Left forelimb (tissue), 1 donor: ENCODE data around the gene CEP72.
"Not testable (repeated sequence)": the region's sequence is repeated elsewhere in the genome, so short reads cannot be mapped to it uniquely, and the experiment has no call there.

Experiments
- DNase-seq: peaks from one replicate; pipeline ENCODE4 v3.0.0-alpha.2; 2018; ENCODE audit warnings: low spot score

Gene CEP72

GRCh38 chr5:618450-618849 lies 6.3 kb downstream of the CEP72 start:
- peak; percentile 44 for DNase-seq

GRCh38 chr5:619444-619843 lies 7.3 kb downstream of the CEP72 start:
- DNase-seq = no peak

- peak; percentile 51 for DNase-seq
Observed at GRCh38 chr5:620152-620551, 8.0 kb downstream of the CEP72 start.

GRCh38 chr5:620586-621180 lies 8.5 kb downstream of the CEP72 start:
- DNase-seq = peak; percentile 31

GRCh38 chr5:621341-621761 lies 9.2 kb downstream of the CEP72 start:
- peak; percentile 52 for DNase-seq

GRCh38 chr5:622359-622758 lies 10.2 kb downstream of the CEP72 start:
- DNase-seq = no peak

- DNase-seq = no peak
Observed at GRCh38 chr5:622946-623522, 10.9 kb downstream of the CEP72 start.

GRCh38 chr5:623531-623930 lies 11.4 kb downstream of the CEP72 start:
- DNase-seq = no peak

GRCh38 chr5:624118-624950 lies 12.2 kb downstream of the CEP72 start:
- no peak for DNase-seq

- no peak for DNase-seq
Observed at GRCh38 chr5:624951-625230, 12.8 kb downstream of the CEP72 start.

- no peak for DNase-seq
Observed at GRCh38 chr5:625516-625915, 13.4 kb downstream of the CEP72 start.

GRCh38 chr5:626850-627249 lies 14.7 kb downstream of the CEP72 start:
- DNase-seq = no peak

GRCh38 chr5:627840-628239 lies 15.7 kb downstream of the CEP72 start:
- no peak for DNase-seq

GRCh38 chr5:628351-629205 lies 16.4 kb downstream of the CEP72 start:
- DNase-seq = not testable (repeated sequence)

- DNase-seq = peak; percentile 53
Observed at GRCh38 chr5:633501-633955, 21.4 kb downstream of the CEP72 start.

GRCh38 chr5:634191-634590 lies 22.1 kb downstream of the CEP72 start:
- DNase-seq = peak; percentile 15

- peak; percentile 52 for DNase-seq
Observed at GRCh38 chr5:635306-636055, 23.3 kb downstream of the CEP72 start.

- peak; percentile 15 for DNase-seq
Observed at GRCh38 chr5:636951-637350, 24.8 kb downstream of the CEP72 start.

GRCh38 chr5:637581-638450 lies 25.7 kb downstream of the CEP72 start:
- DNase-seq = peak; percentile 60

- peak; percentile 54 for DNase-seq
Observed at GRCh38 chr5:638501-639252, 26.5 kb downstream of the CEP72 start.
